DND-41 (cell line): Measurements from ENCODE around the gene GPX3.

Experiments
- CTCF ChIP-seq: IDR thresholded peaks from 2 replicates; pipeline ENCODE4 v1.5.1; 2012; ENCODE audit warnings: borderline replicate concordance, low read length, moderate library complexity, mild to moderate bottlenecking; ENCODE audit not compliant: poor library complexity, severe bottlenecking; ENCODE audit errors: extremely low read depth
- EZH2 ChIP-seq: IDR thresholded peaks from 3 replicates; pipeline ENCODE4 v1.6.1; 2012; ENCODE audit warnings: borderline replicate concordance, low read depth, mild to moderate bottlenecking, moderate library complexity, low read length, inconsistent platforms; ENCODE audit not compliant: severe bottlenecking

- no peak for TF ChIP-seq CTCF
- TF ChIP-seq EZH2 = no peak
Observed at GRCh38 chr5:151019331-151019730, 1.1 kb upstream of the GPX3 start.
